GM12892 (cell line): Measurements from ENCODE around the gene SRD5A1.

Source experiments
- POLR2A ChIP-seq: IDR thresholded peaks from 2 replicates; pipeline ENCODE4 v1.6.1; 2011; ENCODE audit warnings: low read depth, low read length, control low read depth
- POLR2AphosphoS5 ChIP-seq: IDR thresholded peaks from 2 replicates; pipeline ENCODE4 v1.6.1; 2011; ENCODE audit warnings: low read depth, low read length, control low read depth
- TAF1 ChIP-seq: IDR thresholded peaks from 2 replicates; pipeline ENCODE4 v1.6.1; 2011; ENCODE audit warnings: low read depth, mild to moderate bottlenecking, control low read depth, low read length, borderline replicate concordance

- TF ChIP-seq POLR2A (no peak), POLR2AphosphoS5 (no peak), TAF1 (no peak)
These were observed 28.9 kb upstream of the SRD5A1 start for GRCh38 chr5:6604341-6604740.
